NCI-H524 treated with DMSO at 0.1 percent for 48 hours (cell line): ENCODE data around the gene TRAPPC1.
"Not testable (repeated sequence)": the region's sequence is repeated elsewhere in the genome, so short reads cannot be mapped to it uniquely, and the experiment has no call there.

Source experiments
- DNase-seq: peaks from one replicate; lab custom pipeline; 2025; lab: John Stamatoyannopoulos, UW

Gene TRAPPC1

GRCh38 chr17:7931709-7932482 lies at the start of gene TRAPPC1, which contains the start of gene CNTROB:
TSS of gene TRAPPC1 (minus strand) at chr17:7931946. CDS start at chr17:7931829, 117 bp downstream.
TSS of gene CNTROB (plus strand) at chr17:7932206. CDS start at chr17:7933080, 874 bp downstream.
- DNase-seq: peak; percentile 58

- DNase-seq: no peak
Observed at GRCh38 chr17:7977805-7978204, 46.1 kb upstream of the TRAPPC1 start.

- no peak for DNase-seq
Observed at GRCh38 chr17:7977039-7977438, 45.3 kb upstream of the TRAPPC1 start.

- DNase-seq: no peak
Observed at GRCh38 chr17:7974638-7975131, 42.9 kb upstream of the TRAPPC1 start.

GRCh38 chr17:7972131-7972785 lies 40.5 kb upstream of the TRAPPC1 start:
- DNase-seq: no peak

- DNase-seq: no peak
Observed at GRCh38 chr17:7971651-7972050, 39.9 kb upstream of the TRAPPC1 start.

- DNase-seq: no peak
Observed at GRCh38 chr17:7969433-7969832, 37.7 kb upstream of the TRAPPC1 start.

GRCh38 chr17:7967751-7968150 lies 36.0 kb upstream of the TRAPPC1 start:
- DNase-seq: no peak

GRCh38 chr17:7961421-7961820 lies 29.7 kb upstream of the TRAPPC1 start:
- DNase-seq: no peak

- no peak for DNase-seq
Observed at GRCh38 chr17:7959503-7960253, 27.9 kb upstream of the TRAPPC1 start.

GRCh38 chr17:7956228-7956965 lies 24.7 kb upstream of the TRAPPC1 start:
- no peak for DNase-seq

- DNase-seq: no peak
Observed at GRCh38 chr17:7955414-7956227, 23.9 kb upstream of the TRAPPC1 start.

GRCh38 chr17:7953266-7953665 lies 21.5 kb upstream of the TRAPPC1 start:
- DNase-seq: not testable (repeated sequence)

GRCh38 chr17:7951143-7951792 lies 19.5 kb upstream of the TRAPPC1 start:
- no peak for DNase-seq

GRCh38 chr17:7950578-7950977 lies 18.8 kb upstream of the TRAPPC1 start:
- DNase-seq: no peak

- no peak for DNase-seq
Observed at GRCh38 chr17:7947651-7948050, 15.9 kb upstream of the TRAPPC1 start.

GRCh38 chr17:7946441-7946840 lies 14.7 kb upstream of the TRAPPC1 start:
- DNase-seq: no peak

- DNase-seq: no peak
Observed at GRCh38 chr17:7945651-7946050, 13.9 kb upstream of the TRAPPC1 start.

GRCh38 chr17:7944326-7944725 lies 12.6 kb upstream of the TRAPPC1 start:
- no peak for DNase-seq

- no peak for DNase-seq
Observed at GRCh38 chr17:7943291-7943690, 11.5 kb upstream of the TRAPPC1 start.
